NT2/D1 (cell line): Measurements from ENCODE around the gene ALOX12B.

ENCODE experiments used
- SUZ12 ChIP-seq: IDR thresholded peaks from 2 replicates; pipeline ENCODE4 v1.6.1; 2011; ENCODE audit not compliant: insufficient read length, insufficient read depth; ENCODE audit errors: extremely low read depth
- ZNF274 ChIP-seq: IDR thresholded peaks from 2 replicates; pipeline ENCODE4 v1.6.1; 2011; ENCODE audit warnings: mild to moderate bottlenecking, low read depth, low read length

- TF ChIP-seq ZNF274: no peak
- no peak for TF ChIP-seq SUZ12
Observed at GRCh38 chr17:8101721-8102120, 14.2 kb upstream of the ALOX12B start.
